ENCODE results near the gene PTP4A2.
"Not testable (repeated sequence)": the region's sequence is repeated elsewhere in the genome, so short reads cannot be mapped to it uniquely, and the experiment has no call there.

The PTP4A2 gene

GRCh38 chr1:31949862-31950261 is 11.7 kb upstream of the PTP4A2 start:
- no peak for DNase-seq (ENCODE audit: low read depth)

GRCh38 chr1:31945677-31946076 is 7.5 kb upstream of the PTP4A2 start:
- DNase-seq (ENCODE audit: low read depth), result not testable (repeated sequence)

- peak; percentile 69 for DNase-seq (ENCODE audit: low read depth)
Observed at GRCh38 chr1:31944205-31945089, 6.3 kb upstream of the PTP4A2 start.

GRCh38 chr1:31943546-31944184 is 5.5 kb upstream of the PTP4A2 start:
- no peak for DNase-seq (ENCODE audit: low read depth)

- not testable (repeated sequence) for DNase-seq (ENCODE audit: low read depth)
Observed at GRCh38 chr1:31942061-31942460, 3.9 kb upstream of the PTP4A2 start.

DNA sequence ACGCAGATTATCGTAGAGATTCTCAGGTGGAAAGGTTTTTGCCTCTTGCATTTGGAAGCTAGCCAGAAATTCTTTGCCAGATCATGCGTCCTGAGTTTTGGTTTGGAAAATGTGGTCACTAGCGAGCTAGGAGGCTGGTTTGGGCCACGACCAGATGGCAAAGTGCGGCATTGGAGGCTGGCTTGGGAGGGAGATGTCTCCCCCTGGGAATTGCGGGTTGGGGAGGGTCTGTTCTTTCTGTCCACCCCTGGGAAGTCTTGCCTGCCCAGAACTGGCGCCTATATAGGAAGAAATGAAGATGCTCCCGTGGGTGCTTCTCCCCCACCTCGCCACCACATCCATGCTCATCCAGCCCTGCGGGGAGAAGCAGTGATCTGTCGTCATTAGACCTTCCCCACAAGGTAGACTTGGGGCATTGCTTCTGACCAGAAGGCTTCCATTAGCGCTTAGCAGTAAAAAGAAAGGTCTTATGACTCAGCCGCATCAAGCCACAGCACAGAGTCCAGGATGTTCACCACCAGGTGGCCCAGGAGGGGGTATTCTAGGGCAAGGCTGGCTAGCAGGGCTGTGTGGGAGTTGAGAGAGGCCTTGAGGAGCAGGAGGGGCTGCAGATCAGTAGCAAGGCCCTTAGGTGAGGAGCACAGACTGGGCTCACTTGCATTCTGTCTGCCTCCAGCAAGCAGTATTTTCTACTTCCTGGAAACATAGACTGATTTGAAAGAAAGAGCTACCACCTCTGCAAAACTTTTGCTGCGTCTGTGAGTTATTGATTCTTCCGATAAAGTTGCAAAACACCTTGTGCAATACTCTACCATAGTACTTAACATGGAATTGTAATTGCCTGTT is 1.5 kb upstream of the PTP4A2 start:
- peak; percentile 54 for DNase-seq (ENCODE audit: low read depth)

- DNase-seq (ENCODE audit: low read depth), result peak; percentile 73
Observed at GRCh38 chr1:31937300-31938183, 626 bp downstream of the PTP4A2 start.

- DNase-seq (ENCODE audit: low read depth), result no peak
Observed at GRCh38 chr1:31936981-31937299, 1.2 kb downstream of the PTP4A2 start.

- no peak for DNase-seq (ENCODE audit: low read depth)
Observed at GRCh38 chr1:31936278-31936980, 1.7 kb downstream of the PTP4A2 start.

DNA sequence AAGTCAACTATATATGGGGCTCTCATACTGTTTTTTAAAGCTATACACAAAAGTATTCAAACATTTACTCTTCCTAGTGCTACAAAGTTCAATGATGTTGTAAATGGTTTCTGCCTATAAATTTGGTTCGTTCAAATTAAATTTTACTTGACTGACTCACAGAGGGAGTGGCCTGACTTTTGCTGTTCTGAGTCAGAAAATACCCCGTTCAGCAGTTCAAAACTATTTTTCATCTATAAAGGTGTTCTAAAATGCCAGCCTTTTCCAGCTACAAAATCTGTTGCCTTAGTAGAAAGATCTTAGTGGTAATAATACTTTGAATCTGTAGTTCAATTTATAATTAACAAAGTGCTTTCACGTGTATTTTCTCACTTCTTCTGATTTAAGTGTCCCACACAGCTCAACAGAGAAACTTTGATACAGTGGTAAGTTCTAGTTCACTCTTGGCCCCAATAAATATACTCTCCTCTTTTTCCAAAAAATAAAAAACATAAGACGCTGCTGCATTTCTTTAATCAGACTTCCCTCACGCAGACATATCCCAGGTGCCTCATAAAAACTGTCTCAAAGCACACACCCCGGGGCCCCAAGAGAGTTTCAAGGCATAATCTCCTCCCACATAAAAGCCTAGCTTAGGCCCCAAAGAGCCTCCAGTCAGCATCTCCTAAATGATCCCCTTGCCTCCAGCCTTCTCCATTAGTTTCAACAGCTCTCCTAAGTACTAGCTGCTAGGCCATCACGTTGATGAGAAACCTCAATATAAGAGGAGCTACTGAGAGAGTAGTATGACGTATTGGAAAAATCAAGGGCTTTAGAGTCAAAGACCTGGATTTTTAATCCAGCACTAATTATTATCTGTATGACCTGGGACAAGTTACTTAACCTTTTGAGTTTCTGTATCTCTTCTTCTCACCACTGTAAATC is 3.2 kb downstream of the PTP4A2 start:
- no peak for DNase-seq (ENCODE audit: low read depth)

DNA sequence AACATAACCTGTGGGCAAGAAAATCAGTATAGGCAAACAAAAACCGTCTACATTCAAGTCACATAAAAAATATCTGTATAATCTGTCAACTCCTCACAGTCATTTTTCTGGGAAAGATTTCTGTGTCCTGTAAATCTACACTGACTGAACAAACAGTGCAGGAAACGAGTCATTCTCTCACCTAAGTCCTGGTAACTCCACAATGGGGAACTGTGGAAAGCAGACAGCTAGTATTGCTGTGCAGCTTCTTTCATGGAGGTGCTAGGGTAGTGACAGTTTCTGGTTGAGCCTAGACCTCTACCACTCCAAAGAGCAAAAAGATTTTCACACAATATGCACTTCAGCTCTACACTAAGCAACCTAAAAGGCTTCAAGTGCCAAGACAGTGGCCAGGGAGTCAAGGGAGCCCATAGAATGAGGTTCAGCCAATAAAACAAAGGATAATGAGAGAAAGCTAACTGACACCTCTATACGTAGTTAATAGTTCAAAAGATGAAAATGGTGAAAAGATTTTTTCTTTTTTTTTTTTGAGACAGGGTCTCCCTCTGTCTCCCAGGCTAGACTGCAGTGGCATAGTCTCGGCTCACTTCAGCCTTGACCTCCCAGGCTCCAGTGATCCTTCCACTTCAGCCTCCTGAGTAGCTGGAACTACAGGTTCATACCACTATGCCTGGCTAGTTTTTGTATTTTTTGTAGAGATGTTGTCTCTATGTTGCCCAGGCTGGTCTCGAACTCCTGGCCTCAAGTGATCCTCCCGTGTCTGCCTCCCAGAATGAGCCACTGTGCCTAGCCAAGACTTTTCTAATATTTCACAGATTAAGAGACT is 5.5 kb downstream of the PTP4A2 start:
- DNase-seq (ENCODE audit: low read depth), result no peak

- DNase-seq (ENCODE audit: low read depth), result no peak
Observed at GRCh38 chr1:31931593-31932225, 6.5 kb downstream of the PTP4A2 start.

GRCh38 chr1:31930836-31931592 is 7.2 kb downstream of the PTP4A2 start:
- no peak for DNase-seq (ENCODE audit: low read depth)

DNA sequence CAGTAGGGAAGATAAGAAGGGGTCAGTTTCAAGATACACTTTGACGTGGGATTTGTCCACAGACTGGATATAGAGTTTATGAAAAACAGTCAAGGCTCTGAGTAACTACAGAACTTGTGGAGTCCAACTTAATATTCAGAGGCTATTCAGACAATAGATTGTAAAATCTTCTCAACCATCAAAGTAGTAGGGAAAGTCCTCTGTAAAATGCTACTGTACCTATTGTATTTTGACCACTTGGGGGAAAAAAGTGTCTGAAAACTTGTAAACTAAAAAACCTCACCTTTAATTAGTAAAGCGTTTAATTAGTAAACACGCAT is 10.5 kb downstream of the PTP4A2 start:
- DNase-seq (ENCODE audit: low read depth), result no peak

DNA sequence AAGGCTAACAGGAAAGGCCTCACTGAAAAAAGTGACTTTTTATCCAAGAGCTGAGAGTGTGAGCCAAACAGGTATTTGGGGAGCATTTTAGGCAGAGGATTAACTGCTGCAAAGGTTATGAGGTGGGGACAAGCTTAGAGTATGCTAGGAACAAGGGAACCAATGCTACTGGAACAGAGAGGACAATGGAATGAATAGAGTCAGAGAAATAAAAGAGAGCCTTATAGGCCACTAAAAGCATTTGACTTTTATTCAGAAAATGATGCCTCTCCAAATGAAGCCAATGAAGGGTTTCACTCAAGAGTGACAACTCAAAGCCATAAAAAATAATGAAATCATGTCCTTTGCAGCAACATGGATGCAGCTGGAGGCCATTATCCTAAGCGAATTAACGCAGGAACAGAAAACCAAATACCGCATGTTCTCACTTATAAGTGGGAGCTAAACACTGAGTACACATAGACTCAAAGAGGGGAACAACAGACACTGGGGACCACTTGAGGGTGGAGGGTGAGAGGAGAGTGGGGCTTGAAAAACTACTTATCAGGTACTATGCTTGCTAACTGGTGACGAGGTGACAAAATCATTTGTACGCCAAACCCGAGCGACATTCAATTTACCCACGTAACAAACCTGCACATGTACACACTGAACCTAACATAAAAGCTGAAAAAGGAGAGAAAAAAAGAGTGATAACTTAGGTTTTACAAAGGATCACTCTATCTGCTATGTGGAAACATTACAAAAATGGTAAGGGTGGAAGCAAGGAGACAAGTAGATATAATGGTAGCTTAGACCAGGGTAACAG is 11.1 kb downstream of the PTP4A2 start:
- no peak for DNase-seq (ENCODE audit: low read depth)

- DNase-seq (ENCODE audit: low read depth), result no peak
Observed at GRCh38 chr1:31926252-31926651, 11.9 kb downstream of the PTP4A2 start.

DNA sequence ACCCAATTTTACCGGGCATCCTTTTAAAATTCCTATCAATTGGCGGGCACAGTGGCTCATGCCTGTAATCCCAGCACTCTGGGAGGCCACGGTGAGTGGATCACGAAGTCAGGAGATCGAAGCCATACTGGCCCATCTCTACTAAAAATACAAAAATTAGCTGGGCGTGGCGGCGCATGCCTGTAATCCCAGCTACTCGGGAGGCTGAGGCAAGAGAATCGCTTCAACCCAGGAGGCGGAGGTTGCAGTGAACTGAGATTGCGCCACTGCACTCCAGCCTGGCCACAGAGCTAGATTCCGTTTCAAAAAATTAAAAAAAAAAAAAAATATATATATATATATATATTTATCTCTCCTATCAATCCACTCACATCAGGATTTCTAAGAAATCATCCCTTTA is 12.3 kb downstream of the PTP4A2 start:
- DNase-seq (ENCODE audit: low read depth), result not testable (repeated sequence)

Measured in T follicular helper cell (primary cell).